ENCODE measurements around the gene TMEM134.
A peak's percentile ranks its signal among the peaks of the same experiment; 100 is the strongest.

Gene TMEM134

GRCh38 chr11:67455054-67455453, 14.0 kb downstream of the TMEM134 start, which contains the start of gene CABP4:
TSS of gene CABP4 (plus strand) at chr11:67455354. CDS start at chr11:67455424, 70 bp downstream.
- no peak for DNase-seq

GRCh38 chr11:67453816-67454732, 15.0 kb downstream of the TMEM134 start:
- no peak for DNase-seq

- no peak for DNase-seq
These were observed 16.7 kb downstream of the TMEM134 start, which contains the start of gene GPR152 for GRCh38 chr11:67452141-67452952. TSS of gene GPR152 (minus strand) at chr11:67452729. CDS start at chr11:67452724, 5 bp downstream.

- no peak for DNase-seq
These were observed 17.4 kb downstream of the TMEM134 start for GRCh38 chr11:67451658-67451976.

GRCh38 chr11:67450796-67451657, 18.0 kb downstream of the TMEM134 start:
- no peak for DNase-seq

DNA sequence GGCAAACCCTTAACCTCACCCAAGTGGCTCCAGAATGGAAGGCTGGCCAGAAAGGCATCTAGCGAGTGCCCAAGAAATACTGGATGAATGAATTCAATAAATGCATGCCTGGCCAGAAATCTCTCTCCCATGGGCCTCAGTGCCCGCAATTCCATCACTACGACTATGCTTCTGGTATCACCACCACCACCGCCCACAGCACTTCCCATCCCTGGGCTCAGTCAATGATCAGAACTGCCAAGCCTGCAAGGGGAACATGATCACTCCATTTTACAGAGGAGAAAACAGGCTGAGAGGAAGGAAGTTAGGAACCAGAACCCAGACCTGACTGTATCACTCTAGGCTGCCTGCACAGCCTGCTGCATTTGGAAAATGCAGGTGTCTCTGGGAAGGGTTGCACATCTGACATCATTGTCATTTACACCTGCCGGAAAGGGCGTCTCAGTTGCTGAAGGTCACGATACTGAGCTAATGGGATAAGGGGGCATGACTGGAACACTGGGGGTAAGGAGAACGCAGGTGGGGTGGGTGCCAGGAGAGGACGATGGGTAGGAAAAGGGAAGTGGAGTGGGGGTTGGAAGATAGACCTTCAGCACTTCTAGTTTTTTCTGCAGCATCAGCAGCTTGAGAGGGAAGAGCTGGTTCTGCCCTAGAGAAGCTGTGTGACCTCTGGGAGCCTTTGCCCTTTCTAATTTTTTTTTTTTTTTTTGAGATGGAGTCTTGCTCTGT, 19.8 kb downstream of the TMEM134 start:
- peak; percentile 23 for DNase-seq

- DNase-seq: no peak
These were observed 20.8 kb downstream of the TMEM134 start for GRCh38 chr11:67448220-67448609.

GRCh38 chr11:67445515-67445914, 23.5 kb downstream of the TMEM134 start:
- no peak for DNase-seq

DNA sequence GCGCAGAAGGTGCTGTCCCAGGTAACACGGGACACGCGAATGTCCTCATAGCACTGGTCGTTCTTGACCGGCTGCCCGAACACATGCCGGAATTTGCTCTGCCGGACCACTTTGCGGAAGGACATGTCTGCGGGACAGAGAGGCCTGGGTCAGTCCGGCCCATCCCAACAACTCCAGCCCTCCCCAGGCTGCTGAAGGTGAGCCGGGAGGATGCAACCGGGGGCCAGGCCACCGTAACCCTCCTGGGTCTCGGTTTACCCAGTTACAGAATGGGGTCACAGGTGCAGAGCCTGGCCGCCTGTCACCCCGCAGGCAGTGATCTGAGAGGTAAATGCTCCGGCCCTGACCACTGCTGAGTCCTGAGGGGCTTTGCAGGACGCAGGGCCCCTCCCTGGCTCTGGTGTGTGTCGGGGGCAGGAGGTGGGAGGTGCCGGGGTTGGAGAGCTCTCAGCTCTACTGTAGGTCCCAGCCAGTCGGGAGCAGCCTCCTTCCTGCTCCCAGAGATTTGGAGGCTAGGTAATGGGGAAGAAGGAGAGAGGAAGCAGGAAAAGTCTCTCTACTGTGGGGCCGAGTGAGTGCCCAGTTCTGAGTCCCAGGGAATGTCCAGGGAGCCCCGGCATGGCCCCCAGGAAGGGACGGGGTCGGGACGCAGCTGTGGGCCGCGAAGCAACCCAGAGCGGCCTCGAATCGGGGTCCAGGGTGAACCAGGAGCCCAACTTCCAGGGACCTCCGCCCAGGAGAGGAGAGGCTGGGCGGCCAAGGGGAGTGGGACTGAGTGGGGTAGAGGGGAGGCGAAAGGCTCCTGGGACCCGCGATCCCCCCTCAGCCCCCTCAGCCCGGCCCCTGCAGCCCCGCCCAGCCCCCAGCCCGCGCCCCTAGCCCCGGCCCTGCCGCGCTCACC, 26.3 kb downstream of the TMEM134 start:
- DNase-seq: no peak

DNA sequence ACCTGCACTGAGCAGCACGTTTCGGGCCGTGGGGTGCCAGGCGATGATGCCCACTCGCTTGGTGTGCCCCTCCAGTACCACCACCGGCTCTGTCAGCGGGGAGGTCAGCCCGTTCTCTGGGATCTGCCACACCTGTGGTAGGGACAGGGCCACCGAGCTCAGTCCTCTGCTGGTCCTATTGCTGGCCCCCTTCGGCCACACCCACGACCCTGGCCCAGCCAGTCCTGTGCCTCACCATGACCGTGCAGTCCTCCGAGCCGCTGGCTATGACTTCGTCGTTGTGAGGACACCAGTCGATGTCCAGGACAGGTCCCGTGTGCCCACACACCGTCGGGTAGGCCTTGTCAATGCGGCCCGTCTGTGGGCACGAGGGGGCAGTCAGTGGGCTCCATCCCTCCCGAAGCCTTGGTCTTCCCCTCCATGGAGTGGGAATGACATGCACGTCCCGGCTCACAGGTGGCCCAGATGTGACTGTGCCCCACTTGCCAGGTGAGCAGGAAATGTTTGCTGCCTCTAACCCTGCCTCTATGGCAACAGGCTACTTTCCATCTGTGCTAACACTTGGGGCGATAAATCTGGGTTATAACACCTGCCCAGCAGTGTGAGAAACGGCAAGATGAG, 27.2 kb downstream of the TMEM134 start:
- DNase-seq: no peak

- no peak for DNase-seq
These were observed 27.9 kb downstream of the TMEM134 start for GRCh38 chr11:67441098-67441563.

GRCh38 chr11:67440229-67441097, 28.6 kb downstream of the TMEM134 start:
- DNase-seq: no peak

GRCh38 chr11:67439321-67440228, 29.5 kb downstream of the TMEM134 start:
- DNase-seq: no peak

DNA sequence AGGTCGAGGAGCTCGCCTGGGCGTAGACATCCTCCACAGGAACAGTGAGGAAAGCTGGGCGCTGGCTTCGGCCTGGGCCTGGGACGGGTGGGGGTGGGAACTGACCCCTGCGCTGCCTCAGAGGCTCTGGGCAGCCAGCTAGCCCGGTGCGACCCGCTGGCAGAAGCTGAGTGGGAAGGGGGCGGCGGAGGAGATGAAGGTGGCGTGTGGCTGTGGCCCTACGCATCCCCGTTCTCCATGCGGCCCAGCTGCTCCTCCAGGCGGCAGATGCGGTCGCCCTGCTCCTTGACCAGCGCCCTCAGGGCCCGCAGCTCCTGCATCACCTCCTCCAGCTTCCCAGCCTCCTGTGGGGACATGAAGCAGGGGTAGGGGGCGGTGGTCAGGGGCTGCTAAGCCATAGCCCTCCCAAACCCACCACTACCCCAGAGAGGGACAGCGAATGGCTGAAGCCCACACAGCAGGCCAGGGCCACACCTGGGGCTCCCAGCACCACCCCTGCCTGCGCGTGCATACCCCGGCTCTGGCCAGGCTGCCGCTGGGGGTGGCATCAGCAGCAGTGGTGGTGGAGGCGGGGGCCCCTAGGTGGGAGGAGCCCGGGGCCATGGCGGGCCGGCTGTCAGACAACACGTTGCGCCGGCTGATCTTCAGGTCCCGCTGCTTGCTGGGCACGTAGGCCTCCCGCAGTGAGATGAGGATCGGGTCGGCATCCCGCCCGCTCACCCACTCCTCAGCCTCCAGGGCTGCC, 30.7 kb downstream of the TMEM134 start:
- no peak for DNase-seq

DNA sequence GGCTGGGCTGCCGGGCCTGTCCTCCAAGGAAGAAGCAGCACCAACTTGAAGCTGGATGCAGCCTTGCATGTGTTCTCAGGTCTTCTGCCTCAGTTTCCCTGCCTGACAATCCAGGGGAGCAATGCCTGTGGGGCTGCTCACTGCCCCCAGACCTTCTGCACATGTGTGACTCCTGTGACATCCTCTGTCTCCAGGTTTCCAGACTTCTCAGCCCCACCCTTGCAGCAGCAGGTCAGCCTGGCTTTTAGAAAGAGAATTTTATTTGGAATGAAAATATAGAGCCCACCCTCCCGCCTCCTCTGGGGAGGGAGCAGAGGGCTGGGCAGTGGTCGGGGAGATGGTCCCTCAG, 31.3 kb downstream of the TMEM134 start:
- no peak for DNase-seq

GRCh38 chr11:67437082-67437808, 31.8 kb downstream of the TMEM134 start, which contains the start of gene PTPRCAP:
TSS of gene PTPRCAP (minus strand) at chr11:67437682. CDS start at chr11:67437619, 63 bp downstream.
- DNase-seq: no peak
